Pulmonary artery endothelial cell (primary cell): ENCODE measurements around the gene VASH2. TPM values are rescaled to one million over a fixed set of nuclear protein-coding genes. Genes with fewer than 3 reads are reported as not detected.

Source experiments
- DNase-seq: peaks from one replicate; pipeline ENCODE4 v3.0.0-alpha.2; 2011; ENCODE audit warnings: low read depth, low spot score
- total RNA-seq: library from RNA; depleted of rRNA; stranded (reverse); fragments of >200 nt; gene quantifications from 2 replicates; pipeline ENCODE4 v1.2.3, GENCODE V29; 2014

VASH2 gene
- total RNA-seq, 1 donor from 2014 or later: 0.07 TPM

- no peak for DNase-seq
These were observed 85.2 kb downstream of the VASH2 start for GRCh38 chr1:213035573-213035972.

Other genes starting within 250 kb of the VASH2 start
- 28.0 and 49.5 TPM in 2 replicates for gene NSL1, start 158.8 kb upstream of the VASH2 start, total RNA-seq
- gene TATDN3, start 158.6 kb upstream of the VASH2 start, total RNA-seq: 10.9 and 12.7 TPM in 2 replicates
- gene SPATA45, start 102.9 kb upstream of the VASH2 start, total RNA-seq: not detected in 2 replicates
- 8.9 and 14.5 TPM in 2 replicates for gene FLVCR1, start 92.3 kb upstream of the VASH2 start, total RNA-seq
- 46.4 and 50.8 TPM in 2 replicates for gene ANGEL2, start 65.3 kb downstream of the VASH2 start, total RNA-seq
- 19.7 and 23.4 TPM in 2 replicates for gene RPS6KC1, start 100.7 kb downstream of the VASH2 start, total RNA-seq